GM23338 (cell line): ENCODE results near the gene PLPP4. TPM values are rescaled to one million over a fixed set of nuclear protein-coding genes. Genes with fewer than 3 reads are reported as not detected.

Source experiments
- CREB1 ChIP-seq: fragments of 250-450 bp; sonication (Bioruptor Pico); IDR thresholded peaks from 2 replicates; pipeline ENCODE4 v1.5.0; 2020; ENCODE audit warnings: low read depth, mild to moderate bottlenecking, moderate library complexity
- EZH2 ChIP-seq: fragments of 200-600 bp; sonication (generic); IDR thresholded peaks from one replicate; pipeline ENCODE4 v1.8.0; 2017; ENCODE audit warnings: antibody characterized with exemption, mild to moderate bottlenecking, low read depth; ENCODE audit not compliant: unreplicated experiment
- EZH2phosphoT487 ChIP-seq: fragments of 200-600 bp; sonication (generic); IDR thresholded peaks from one replicate; pipeline ENCODE4 v1.8.1; 2018; ENCODE audit warnings: antibody characterized with exemption; ENCODE audit not compliant: unreplicated experiment
- JUNB ChIP-seq: IDR thresholded peaks from one replicate; pipeline ENCODE4 v1.6.1; 2016; ENCODE audit warnings: antibody characterized with exemption; ENCODE audit not compliant: unreplicated experiment
- NANOG ChIP-seq: IDR thresholded peaks from 2 replicates; pipeline ENCODE4 v1.6.1; 2016; ENCODE audit warnings: antibody characterized with exemption, borderline replicate concordance
- POLR2AphosphoS5 ChIP-seq: IDR thresholded peaks from 2 replicates; pipeline ENCODE4 v1.6.1; 2016; ENCODE audit warnings: antibody characterized with exemption, low read depth
- STAT1 ChIP-seq: IDR thresholded peaks from one replicate; pipeline ENCODE4 v1.6.1; 2016; ENCODE audit warnings: antibody characterized with exemption; ENCODE audit not compliant: unreplicated experiment
- ZNF114 ChIP-seq: fragments of 250-450 bp; sonication (Bioruptor Pico); IDR thresholded peaks from 2 replicates; pipeline ENCODE4 v1.5.0; 2020; ENCODE audit warnings: mild to moderate bottlenecking, moderate library complexity
- ZNF331 ChIP-seq: fragments of 250-450 bp; sonication (Bioruptor Pico); IDR thresholded peaks from 2 replicates; pipeline ENCODE4 v1.5.0; 2020; ENCODE audit warnings: low read depth, mild to moderate bottlenecking, moderate library complexity
- polyA plus RNA-seq: library from polyadenylated mRNA; unstranded; fragments of >200 nt; fragmentation: Nextera tagmentation; extraction: Ambion mirVana; gene quantifications from 2 replicates; pipeline ENCODE4 v1.2.1, GENCODE V29; 2016
- total RNA-seq: library from RNA; depleted of rRNA; stranded (reverse); fragments of >200 nt; shearing (Covaris generic); gene quantifications from 2 replicates; pipeline ENCODE4 v1.2.3, GENCODE V29; 2014
- TF ChIP-seq, protein P1 (sequence below): fragments of 250-450 bp; sonication (Bioruptor Pico); IDR thresholded peaks from 2 replicates; pipeline ENCODE4 v1.5.0; 2020; ENCODE audit warnings: mild to moderate bottlenecking, moderate library complexity
- TF ChIP-seq, protein P2 (sequence below): IDR thresholded peaks from one replicate; pipeline ENCODE4 v1.6.1; 2018; ENCODE audit warnings: antibody characterized with exemption; ENCODE audit not compliant: unreplicated experiment
- TF ChIP-seq, protein P3 (sequence below): IDR thresholded peaks from 2 replicates; pipeline ENCODE4 v1.6.1; 2016; ENCODE audit warnings: antibody characterized with exemption

The PLPP4 gene
- total and polyA plus RNA-seq, 2 experiments from 2014 or later = 0.24 to 0.31 TPM

DNA sequence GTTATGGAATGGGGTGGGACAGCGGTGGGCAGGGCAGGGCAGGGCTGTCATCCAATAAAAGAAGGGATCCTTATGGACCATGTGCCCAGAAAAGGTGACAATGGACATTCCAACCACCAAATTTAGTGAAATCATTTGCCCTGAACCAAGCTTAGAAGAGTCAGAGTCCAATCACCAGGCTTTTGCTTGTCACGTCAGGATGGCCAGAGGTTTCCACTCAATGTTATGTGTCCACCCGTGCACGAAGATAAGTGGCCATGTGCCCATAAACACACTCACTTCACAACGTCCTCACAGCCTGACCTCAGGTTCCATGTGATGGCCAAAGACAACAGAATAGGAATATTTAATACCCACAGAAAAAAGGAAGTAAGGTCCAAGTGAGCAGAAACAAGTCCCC lies 36.6 kb upstream of the PLPP4 start (continued):
- TF ChIP-seq, protein P1, sequence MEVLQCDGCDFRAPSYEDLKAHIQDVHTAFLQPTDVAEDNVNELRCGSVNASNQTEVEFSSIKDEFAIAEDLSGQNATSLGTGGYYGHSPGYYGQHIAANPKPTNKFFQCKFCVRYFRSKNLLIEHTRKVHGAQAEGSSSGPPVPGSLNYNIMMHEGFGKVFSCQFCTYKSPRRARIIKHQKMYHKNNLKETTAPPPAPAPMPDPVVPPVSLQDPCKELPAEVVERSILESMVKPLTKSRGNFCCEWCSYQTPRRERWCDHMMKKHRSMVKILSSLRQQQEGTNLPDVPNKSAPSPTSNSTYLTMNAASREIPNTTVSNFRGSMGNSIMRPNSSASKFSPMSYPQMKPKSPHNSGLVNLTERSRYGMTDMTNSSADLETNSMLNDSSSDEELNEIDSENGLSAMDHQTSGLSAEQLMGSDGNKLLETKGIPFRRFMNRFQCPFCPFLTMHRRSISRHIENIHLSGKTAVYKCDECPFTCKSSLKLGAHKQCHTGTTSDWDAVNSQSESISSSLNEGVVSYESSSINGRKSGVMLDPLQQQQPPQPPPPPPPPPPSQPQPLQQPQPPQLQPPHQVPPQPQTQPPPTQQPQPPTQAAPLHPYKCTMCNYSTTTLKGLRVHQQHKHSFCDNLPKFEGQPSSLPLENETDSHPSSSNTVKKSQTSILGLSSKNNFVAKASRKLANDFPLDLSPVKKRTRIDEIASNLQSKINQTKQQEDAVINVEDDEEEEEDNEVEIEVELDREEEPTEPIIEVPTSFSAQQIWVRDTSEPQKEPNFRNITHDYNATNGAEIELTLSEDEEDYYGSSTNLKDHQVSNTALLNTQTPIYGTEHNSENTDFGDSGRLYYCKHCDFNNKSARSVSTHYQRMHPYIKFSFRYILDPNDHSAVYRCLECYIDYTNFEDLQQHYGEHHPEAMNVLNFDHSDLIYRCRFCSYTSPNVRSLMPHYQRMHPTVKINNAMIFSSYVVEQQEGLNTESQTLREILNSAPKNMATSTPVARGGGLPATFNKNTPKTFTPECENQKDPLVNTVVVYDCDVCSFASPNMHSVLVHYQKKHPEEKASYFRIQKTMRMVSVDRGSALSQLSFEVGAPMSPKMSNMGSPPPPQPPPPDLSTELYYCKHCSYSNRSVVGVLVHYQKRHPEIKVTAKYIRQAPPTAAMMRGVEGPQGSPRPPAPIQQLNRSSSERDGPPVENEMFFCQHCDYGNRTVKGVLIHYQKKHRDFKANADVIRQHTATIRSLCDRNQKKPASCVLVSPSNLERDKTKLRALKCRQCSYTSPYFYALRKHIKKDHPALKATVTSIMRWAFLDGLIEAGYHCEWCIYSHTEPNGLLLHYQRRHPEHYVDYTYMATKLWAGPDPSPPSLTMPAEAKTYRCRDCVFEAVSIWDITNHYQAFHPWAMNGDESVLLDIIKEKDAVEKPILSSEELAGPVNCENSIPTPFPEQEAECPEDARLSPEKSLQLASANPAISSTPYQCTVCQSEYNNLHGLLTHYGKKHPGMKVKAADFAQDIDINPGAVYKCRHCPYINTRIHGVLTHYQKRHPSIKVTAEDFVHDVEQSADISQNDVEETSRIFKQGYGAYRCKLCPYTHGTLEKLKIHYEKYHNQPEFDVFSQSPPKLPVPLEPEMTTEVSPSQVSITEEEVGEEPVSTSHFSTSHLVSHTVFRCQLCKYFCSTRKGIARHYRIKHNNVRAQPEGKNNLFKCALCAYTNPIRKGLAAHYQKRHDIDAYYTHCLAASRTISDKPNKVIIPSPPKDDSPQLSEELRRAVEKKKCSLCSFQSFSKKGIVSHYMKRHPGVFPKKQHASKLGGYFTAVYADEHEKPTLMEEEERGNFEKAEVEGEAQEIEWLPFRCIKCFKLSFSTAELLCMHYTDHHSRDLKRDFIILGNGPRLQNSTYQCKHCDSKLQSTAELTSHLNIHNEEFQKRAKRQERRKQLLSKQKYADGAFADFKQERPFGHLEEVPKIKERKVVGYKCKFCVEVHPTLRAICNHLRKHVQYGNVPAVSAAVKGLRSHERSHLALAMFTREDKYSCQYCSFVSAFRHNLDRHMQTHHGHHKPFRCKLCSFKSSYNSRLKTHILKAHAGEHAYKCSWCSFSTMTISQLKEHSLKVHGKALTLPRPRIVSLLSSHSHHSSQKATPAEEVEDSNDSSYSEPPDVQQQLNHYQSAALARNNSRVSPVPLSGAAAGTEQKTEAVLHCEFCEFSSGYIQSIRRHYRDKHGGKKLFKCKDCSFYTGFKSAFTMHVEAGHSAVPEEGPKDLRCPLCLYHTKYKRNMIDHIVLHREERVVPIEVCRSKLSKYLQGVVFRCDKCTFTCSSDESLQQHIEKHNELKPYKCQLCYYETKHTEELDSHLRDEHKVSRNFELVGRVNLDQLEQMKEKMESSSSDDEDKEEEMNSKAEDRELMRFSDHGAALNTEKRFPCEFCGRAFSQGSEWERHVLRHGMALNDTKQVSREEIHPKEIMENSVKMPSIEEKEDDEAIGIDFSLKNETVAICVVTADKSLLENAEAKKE (CRISPR knock-in tag) = no peak
- TF ChIP-seq, protein P2, sequence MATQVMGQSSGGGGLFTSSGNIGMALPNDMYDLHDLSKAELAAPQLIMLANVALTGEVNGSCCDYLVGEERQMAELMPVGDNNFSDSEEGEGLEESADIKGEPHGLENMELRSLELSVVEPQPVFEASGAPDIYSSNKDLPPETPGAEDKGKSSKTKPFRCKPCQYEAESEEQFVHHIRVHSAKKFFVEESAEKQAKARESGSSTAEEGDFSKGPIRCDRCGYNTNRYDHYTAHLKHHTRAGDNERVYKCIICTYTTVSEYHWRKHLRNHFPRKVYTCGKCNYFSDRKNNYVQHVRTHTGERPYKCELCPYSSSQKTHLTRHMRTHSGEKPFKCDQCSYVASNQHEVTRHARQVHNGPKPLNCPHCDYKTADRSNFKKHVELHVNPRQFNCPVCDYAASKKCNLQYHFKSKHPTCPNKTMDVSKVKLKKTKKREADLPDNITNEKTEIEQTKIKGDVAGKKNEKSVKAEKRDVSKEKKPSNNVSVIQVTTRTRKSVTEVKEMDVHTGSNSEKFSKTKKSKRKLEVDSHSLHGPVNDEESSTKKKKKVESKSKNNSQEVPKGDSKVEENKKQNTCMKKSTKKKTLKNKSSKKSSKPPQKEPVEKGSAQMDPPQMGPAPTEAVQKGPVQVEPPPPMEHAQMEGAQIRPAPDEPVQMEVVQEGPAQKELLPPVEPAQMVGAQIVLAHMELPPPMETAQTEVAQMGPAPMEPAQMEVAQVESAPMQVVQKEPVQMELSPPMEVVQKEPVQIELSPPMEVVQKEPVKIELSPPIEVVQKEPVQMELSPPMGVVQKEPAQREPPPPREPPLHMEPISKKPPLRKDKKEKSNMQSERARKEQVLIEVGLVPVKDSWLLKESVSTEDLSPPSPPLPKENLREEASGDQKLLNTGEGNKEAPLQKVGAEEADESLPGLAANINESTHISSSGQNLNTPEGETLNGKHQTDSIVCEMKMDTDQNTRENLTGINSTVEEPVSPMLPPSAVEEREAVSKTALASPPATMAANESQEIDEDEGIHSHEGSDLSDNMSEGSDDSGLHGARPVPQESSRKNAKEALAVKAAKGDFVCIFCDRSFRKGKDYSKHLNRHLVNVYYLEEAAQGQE = no peak
- no peak for TF ChIP-seq ZNF114 (CRISPR knock-in tag)
- no peak for TF ChIP-seq JUNB
- TF ChIP-seq, protein P3, sequence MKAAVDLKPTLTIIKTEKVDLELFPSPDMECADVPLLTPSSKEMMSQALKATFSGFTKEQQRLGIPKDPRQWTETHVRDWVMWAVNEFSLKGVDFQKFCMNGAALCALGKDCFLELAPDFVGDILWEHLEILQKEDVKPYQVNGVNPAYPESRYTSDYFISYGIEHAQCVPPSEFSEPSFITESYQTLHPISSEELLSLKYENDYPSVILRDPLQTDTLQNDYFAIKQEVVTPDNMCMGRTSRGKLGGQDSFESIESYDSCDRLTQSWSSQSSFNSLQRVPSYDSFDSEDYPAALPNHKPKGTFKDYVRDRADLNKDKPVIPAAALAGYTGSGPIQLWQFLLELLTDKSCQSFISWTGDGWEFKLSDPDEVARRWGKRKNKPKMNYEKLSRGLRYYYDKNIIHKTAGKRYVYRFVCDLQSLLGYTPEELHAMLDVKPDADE = no peak
- no peak for TF ChIP-seq STAT1
- TF ChIP-seq POLR2AphosphoS5 = no peak
- no peak for TF ChIP-seq EZH2
- no peak for TF ChIP-seq EZH2phosphoT487
- no peak for TF ChIP-seq ZNF331
- TF ChIP-seq CREB1 (CRISPR knock-in tag) = no peak
- no peak for TF ChIP-seq NANOG
